ENCODE results near the gene KLF9.
A peak's percentile ranks its signal among the peaks of the same experiment; 100 is the strongest.

Gene KLF9

DNA sequence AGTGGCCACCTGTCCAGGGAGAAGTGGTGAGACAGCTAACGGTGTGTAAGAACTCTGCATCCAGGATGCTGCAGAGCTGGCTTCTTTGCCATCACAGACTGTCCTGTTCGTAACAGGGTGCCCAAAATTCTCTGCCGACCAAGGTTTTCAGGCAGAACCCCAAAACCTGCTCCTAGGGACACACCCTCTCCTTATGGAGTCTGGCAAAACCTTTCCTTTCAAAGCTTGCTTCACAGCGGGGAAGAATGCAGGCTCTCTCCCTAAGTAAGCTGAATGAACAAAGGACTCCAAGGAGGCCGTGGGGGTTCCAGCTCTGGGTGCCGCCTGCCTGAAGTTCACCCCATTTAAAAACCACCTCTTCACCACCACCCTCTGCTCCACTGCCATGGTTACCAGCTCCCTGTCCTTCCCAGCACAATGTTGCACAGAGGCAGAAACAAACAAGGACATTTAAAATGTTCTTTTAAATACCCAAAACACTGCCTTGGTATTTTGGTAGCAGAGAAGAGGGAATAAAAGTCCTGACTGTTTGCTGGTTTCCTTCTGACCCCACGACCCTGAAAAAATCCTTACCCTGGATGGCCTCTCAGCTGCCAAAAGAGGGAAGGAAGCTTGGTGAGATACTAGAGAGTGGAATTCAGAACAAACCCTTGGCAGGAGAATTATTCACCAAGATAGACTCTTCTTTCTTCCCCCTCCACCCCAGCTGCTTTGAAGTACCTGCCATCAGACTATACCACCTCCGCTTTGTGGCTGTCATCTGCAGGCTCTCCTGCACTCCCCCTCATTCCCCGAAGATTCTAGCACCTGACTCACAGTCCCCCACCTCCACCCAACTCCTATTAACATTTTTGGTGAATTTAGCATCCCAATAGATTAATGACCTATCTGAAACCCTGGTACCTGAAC lies 7.1 kb upstream of the KLF9 start:
- no peak for DNase-seq (ENCODE audit: low read depth)

DNA sequence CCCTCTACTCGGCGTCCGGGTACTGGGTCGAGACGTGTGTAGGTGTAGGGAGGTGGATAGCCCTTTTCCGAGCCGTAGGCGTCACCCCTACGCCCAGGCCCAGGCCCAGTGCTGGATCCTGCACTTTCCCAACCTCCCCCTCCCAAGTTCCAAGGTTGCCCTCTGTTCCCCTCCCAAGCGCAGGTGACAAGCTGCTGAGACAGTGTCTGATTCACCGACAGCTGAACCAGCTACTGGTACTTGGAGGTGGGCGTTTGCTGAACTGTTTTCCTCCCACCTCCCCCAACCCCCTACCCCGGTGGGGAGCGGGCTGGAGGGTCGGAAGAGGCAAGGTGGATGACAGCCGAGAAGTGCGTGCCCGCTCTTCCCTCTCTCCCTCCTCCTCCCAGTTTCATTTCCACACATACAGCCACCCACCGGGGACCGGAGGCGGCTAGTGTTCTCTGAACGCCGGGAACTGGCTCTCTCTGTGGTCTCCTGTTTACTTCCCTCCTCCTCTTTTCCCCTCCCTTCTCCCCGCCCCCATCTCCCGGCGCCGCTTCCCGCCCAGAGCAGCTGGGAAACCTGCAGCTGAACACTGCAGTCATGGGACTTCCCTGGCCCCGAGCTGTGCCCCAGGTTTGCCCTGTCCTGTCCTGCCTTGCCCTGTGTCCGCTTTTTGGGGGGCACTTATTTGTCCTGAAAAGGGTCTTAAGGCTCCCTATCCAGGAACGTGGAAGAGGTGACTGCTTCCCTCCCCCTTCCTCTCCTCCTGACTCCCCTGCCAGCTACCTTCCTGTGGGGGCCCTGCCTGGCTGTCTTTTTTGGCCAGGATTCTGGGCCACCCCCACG lies 6.2 kb upstream of the KLF9 start:
- no peak for DNase-seq (ENCODE audit: low read depth)

DNA sequence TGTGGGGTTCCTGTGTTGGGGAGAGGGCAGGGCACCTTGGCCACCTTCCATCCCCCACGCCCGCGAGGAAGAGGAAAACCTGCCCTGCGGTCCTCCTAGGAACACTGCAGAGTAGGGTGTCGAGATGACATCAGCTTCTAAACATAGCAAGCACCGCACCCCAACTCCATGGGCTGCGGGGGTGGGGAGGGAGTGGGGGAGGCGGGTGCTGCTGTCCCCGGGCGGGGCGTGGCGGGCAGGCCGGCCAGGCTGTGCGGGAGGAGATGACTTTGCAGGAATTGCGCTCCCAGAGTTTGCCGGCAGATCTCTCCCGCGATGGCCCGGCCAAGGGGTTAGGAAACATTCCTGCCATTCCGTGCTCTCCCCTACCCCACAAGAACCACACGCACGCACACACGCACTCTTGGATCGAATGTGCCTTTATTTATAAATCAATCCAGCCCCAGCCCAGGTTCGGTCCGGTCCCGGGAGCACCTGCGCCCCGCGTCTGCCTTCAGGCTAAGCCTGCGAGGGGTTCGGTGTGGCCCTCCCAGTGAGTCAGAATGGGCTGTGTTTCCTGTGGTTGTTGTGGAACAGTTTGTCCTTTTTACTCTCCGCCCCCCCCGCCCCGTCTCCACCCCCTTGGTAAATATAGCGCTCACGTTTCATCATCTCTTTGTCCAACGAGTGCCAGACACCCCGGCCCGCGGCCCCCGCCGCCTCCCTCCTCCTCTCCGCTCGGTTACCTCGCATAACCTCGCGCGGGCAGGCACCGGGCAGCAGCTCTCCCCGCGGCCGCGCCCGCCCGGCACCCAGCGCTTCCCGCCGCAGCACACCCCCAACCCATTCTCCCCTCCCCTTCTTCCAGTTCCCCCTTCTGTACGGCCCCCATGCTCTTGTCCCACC lies 5.3 kb upstream of the KLF9 start:
- peak; percentile 82 for DNase-seq (ENCODE audit: low read depth)

DNA sequence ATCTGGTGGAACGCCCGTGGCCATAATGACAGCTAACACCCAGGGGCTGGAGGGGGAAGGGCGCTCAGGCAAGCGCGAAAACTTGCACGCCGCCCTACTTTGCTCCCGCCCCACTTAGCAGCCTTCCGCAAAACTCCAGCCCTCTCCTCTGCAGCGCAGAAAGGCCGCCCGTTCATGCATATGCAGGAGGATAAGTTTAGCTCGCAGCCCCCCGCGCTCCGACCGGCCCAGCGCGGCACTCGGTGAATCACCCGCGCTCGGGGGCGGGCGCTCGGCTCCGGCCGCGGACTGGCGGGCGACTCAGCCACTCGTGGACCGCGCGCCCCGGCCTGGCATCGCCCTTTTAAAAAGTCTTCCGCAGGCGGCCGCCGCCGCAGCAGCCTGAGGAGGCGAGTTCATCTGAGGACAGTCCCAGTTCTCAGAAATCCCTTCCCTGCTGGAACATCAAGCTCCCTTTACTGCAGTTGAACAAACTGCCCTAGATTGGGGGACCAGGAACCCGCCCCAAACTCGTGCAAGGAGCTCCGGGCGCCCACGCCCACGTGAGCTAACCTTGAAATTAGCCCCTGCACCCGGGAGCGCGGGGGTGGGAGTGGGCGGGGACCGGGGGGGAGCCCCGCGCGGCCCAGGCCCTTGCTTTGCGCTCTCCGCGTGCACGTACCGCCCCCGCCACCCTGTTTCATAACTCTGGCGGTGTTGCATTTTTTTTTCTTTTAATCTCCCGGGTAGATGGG lies 4.5 kb upstream of the KLF9 start:
- DNase-seq (ENCODE audit: low read depth): peak; percentile 74

DNA sequence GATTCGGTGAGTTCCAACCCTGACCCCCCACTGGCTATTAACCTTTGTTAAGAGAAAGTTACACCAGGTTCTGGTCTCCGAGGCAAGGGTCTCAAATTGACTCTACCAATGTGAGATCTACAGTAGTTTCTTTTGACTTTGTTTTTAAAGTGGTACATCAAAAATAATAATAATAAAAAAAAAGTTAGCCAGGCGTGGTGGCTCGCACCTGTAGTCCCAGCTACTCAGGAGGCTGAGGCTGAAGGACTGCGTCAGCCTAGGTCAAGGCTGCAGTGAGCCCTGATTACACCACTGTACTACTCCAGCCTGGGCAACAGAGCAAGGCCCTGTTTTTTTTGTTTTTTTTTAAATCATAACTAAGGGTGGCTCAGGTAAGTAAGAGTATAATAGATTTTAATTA lies 1.0 kb upstream of the KLF9 start:
- no peak for DNase-seq (ENCODE audit: low read depth)

DNA sequence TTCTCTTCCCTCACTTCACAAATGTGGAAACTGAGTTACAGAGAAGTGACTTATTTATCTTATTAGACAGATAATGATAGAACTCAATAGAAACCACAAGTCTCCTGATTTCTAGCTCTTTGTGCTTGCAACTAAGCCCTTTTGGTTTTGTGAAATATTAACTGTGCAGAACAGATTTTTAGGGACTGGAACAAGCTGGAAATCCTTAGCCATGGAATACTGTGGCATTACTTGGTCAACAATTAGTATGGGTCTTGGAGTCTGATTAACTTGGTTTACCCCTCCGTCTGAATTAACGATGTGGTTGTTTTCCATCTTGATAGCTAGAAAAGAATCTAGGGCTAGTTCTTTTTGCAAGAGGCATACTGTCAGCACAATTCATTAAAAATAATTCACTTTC lies 584 bp upstream of the KLF9 start:
- DNase-seq (ENCODE audit: low read depth): no peak

DNA sequence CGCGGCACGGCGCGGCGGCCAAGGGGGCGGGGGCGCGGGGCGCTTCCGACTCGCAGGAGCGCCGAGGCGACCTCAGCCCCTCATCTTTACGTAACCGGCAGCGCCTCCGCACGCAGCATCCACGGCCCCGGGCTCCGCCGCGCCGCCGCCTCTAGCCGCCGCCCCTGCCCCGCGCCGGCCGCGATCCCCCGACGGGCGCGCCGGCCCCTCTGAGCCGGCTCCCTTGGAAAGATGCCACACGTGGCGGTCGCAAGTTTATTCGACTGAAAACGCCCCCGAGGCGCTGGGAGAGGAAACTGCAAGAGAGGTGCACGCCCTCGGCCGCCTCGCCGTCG lies 1.0 kb downstream of the KLF9 start:
- DNase-seq (ENCODE audit: low read depth): no peak

DNA sequence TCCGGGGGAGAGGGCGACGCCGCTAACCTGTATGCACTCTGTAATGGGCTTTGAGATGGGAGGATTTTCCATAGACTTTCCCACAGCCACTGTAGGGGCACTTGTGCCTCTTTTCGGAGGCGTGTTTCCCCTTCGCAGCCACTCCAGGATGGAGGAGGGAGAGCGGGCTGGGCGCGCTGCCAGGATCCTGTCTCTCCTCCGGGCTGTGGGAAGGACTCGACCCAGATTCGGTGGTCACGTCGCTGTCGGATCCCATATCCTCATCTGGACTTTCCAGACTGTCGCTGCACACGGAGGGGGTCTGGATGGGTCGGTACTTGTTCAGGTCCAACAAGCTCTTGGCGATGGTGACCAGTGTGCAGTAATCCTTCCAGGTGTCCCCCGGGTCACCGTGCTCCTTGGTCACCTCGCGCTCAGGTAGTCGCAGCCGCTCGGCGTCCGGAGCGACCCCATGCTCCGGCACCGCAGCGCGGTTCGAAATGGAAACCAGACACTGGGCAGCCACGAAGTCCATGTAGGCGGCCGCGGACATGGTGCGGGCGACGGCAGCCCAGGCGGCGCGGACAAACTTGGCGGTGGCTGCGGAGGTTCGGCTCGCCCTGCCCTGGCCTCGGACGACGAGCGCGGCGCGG lies 1.5 kb downstream of the KLF9 start:
- peak; percentile 37 for DNase-seq (ENCODE audit: low read depth)

DNA sequence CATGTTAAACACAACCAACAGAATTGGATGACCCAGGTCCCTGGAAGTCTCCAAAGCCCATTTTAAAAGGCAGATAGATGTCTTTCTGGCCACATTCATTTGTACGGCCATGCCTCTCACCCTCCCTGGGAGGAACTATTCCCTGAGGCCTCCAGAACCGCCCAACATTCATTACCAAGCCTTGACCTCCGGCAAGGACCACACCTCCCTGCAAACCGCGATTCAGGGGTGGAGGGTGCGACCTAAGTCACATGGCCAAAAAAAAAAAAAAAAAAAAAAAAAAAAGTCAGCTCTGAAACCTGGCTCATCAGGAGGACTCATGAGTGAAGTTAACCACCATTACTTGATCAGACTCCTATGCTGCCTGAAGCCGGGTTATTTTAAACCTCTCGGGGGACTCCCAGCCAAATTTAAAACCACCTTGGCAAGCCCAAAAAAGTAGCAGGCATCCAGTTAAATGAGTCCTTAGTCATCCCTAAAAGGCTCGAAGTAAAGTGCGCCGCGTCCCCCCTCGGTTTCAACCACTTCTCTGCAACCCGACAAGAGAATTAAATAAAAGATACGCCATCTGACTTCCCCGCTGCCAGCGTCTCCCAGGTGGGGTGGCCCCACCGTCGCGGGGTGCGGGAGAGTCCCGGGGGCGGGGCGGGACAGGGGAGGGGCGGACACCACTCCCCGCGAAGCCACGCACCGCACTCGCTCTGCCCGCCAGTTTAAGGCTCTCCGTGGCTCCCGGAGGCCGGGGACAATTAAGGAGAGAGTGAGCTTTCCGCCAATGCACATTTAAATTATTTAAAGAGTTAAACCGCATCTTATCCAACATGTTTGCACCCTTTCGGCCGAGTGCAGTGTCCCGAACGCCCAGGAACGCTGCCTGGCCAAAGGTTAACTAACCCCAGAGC lies 2.3 kb downstream of the KLF9 start:
- peak; percentile 64 for DNase-seq (ENCODE audit: low read depth)

DNA sequence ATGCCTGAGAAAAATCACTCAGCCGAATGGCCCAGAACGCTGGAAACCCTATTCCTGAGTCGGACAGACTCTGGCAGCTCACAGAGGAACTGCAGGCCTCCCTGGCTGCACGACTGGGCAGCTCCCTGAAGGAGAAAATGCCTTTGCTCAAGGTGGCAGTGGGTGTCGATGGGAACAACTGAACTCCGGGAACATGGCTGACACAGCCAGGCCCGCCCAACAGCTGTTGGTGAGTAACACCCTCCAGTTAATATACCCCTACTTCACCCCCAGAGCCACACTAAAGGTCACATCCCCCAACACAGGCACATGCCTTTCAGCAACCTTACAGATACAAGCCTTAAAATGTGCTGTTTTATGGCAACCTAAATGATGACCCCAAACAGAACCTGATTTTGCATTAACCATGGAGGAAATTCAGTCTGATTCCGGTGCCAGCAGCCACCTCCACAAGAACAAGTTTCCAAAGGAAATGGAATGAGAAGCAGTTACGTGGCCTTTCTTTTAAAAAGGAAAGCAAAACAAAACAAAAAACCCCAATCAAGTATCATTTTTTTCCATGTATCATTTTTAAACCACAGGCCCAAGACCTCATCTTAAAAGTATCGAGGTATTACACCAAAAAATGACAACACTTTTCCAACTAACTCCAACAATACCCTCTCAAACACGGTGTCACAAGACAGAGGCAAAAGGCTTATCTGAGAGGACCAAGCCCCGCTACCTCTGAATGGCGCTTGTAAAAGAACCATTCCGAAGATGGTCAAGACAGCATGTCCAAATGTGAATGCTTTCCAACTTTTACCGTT lies 3.1 kb downstream of the KLF9 start:
- DNase-seq (ENCODE audit: low read depth): peak; percentile 26

DNA sequence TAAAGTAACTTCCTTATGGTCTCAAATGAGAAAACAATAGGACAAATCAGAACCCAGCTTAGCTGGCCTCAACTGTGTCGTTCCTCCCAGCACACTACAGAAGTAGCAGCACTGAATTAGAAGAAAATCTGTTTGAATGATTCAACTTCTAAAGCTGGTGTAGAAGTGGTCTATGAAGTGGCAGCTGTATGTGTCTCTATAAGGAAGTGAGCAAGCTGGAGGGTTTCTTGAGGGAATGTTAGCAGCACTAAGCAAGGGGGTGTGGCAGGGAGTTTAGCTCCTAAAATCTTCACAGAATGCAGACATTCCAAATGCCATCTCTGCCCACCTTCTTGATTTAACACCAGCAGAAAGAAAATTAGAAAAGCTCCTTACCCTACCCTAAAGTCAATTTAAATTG lies 4.1 kb downstream of the KLF9 start:
- no peak for DNase-seq (ENCODE audit: low read depth)

DNA sequence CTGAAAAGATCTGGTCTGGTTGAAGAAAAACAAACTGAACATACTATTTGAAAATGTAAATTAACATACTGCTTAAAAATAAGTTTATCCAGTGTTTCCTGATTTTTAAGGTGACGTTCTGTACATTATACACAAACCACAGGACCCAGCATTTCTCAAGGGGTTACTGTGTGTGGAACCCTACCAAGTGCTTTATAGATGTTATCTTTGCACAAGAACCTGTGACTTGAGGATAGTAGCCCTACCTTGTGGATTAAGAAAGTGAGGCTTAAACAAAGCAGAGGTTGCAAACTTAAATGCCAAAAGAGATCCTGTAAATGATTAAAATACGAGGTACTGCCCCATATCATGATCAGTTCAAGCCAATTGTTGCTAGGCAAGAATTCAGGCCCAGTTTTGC lies 4.7 kb downstream of the KLF9 start:
- DNase-seq (ENCODE audit: low read depth): no peak

DNA sequence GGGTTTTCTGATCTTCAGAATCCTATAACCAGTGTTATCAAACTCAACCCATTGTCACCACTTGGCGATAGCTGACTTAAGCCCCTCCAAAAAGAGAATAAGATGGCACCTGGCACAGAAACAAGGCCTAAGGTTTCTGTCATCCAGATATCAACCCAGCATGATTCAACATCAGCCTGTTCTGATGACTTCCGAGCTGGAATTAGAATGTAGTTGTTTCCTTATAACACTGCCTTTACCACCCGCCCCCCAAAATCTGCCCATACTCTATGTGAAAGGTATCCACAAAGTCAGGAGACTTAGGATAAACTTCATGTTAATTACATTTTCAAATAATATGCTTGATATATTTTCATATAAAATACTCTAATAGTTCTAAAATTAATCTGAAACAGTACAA lies 5.2 kb downstream of the KLF9 start:
- DNase-seq (ENCODE audit: low read depth): no peak

DNA sequence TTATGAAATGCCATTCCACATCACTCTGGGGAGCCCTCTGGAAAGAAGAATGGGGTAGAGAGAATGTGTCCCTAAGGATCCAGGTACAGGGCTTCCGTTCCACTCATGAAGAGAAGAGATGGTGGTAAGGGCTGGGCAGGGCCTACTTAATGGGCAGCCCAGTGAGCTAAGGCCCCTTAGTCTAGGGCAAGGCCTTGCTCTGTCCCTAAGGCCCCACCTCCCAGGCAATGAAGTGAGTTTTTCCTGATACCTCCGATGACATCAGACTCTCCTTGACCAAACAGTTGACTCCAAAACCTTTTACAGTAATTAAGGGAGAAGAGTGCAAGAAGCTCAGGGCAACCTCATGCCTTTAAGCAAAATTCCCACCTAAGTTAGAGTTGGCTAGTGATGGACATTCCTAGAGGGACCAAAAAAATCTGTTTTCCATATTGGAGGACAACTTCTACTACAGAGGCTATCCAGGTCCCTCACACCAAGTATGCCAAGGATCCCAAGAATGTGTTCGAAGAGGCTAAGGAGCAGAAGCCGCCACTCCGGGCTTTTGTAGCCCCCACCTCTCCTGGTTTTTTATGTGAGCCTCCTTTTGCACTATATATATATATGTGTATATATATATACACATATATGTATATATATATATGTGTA lies 5.9 kb downstream of the KLF9 start:
- no peak for DNase-seq (ENCODE audit: low read depth)

DNA sequence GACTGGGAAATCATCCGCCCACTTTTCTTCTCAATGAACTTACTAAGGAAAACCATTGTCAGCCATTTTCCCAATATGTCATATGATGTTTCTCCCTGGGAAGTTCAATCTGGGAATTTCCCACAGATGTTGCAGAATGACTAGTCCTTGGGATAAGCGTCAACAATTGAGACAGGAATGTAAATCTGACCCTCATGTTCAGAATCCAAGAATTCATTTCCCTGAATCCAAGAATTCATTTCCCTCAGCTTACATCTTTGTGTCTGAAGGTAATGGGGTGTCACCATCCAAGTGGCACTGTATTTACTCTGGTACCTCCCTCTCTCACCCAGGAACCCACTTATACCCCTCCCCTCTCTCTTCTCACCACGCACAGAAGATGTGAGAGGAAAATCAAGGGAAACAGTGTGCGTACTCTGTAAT lies 7.4 kb downstream of the KLF9 start:
- DNase-seq (ENCODE audit: low read depth): no peak

DNA sequence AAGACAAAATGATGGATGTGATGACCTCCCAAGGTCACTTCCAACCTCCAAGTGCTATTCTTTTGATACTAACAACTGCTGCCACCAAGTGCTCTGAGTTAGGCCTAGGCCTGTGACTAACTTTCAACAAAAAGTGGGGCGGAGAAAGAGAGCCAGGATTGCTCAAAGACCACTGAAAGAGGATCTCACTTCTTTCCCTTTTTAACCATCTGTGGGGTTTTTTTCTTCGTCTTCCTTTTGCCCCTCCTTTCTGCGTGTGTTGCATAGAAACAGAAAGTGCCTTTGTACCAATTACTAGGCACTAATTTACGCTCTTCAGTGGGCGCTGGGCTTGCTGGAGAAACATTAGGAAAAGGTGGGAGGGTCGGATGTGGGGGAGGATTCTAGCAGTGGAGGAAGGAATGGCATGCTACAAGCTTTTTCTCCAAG lies 8.0 kb downstream of the KLF9 start:
- DNase-seq (ENCODE audit: low read depth): no peak

DNA sequence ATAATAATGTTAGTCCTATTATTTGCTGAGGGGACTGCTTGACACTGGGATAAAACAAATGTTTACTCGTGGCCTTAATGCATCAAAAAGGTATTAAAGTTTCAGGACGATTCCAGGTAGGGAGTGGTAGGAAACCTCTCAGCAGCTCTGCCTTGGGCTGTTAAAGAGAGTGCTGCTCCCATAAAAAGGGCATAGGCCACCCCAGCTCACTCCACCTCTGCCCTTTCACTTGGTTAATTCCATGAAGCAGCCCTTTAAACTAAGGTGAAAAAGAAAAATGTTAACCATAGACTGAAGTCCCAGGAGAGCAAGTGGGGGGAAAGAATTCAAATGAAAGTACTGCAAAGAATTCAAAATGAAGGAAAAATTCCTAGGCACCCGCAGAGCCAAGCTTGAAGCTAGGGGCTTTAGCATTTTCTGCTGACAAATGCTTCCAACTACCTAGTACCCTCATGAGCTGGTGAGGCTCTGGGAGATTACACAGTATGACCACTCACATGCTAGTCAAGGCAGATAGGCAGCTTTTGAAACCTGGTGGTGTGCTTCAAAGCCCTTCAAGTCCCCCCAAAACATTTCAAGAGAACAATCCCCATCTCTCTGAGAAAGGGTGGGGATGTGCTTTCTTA lies 8.5 kb downstream of the KLF9 start:
- no peak for DNase-seq (ENCODE audit: low read depth)

DNA sequence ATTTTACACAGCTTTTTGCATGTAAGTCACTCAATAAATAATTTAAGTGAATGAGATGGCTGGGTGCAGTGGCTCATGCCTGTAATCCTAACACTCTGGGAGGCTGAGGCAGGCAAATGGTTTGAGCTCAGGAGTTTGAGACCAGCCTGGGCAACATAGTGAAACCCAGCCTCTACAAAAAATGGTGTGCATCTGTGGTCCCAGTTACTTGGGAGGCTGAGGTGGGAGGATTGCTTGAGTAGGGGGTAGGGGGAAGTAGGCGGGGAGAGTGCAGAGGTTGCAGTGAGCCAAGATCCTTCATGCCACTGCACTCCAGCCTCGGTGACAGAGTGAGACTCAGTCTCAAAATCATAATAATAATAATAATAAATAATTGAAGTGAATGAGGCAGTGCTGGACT lies 10.2 kb downstream of the KLF9 start:
- no peak for DNase-seq (ENCODE audit: low read depth)

All from activated T-cell treated with anti-CD3 and anti-CD28 coated beads for 1 hour (primary cell).